ENCODE data around the gene CCL24.
"Not testable (repeated sequence)": the region's sequence is repeated elsewhere in the genome, so short reads cannot be mapped to it uniquely, and the experiment has no call there.

The CCL24 gene

GRCh38 chr7:75820688-75821087 is 7.1 kb upstream of the CCL24 start:
- no peak for DNase-seq (ENCODE audit: extremely low read depth in 1 of 2, low read depth in 1 of 2)

- DNase-seq (ENCODE audit: extremely low read depth in 1 of 2, low read depth in 1 of 2): no peak
These were observed 6.1 kb upstream of the CCL24 start for GRCh38 chr7:75819711-75820110.

GRCh38 chr7:75818472-75818871 is 4.9 kb upstream of the CCL24 start:
- no peak for DNase-seq (ENCODE audit: extremely low read depth in 1 of 2, low read depth in 1 of 2)

DNA sequence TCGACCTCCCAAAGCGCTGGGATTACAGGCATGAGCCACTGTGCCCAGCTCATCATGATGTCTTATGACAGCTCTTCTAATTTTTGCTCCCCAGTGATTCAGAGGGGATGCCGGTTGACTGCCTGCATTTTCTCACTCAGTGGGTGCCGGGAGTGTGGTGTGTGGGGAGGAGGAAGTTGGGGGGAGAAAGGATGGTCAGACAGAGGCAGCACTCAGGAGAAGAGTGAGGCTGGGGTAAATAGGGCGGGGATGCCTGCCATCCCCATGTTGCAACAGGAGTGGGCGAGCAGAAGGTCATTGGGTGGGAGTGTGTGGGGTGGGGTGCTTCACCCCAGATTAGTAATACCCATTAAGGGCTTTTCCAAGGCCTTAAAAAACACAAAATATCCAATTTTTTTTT is 3.5 kb upstream of the CCL24 start:
- DNase-seq (ENCODE audit: extremely low read depth in 1 of 2, low read depth in 1 of 2): no peak

- no peak for DNase-seq (ENCODE audit: extremely low read depth in 1 of 2, low read depth in 1 of 2)
These were observed 1.9 kb upstream of the CCL24 start for GRCh38 chr7:75815418-75816064.

- no peak for DNase-seq (ENCODE audit: extremely low read depth in 1 of 2, low read depth in 1 of 2)
These were observed 871 bp upstream of the CCL24 start for GRCh38 chr7:75814407-75814947.

GRCh38 chr7:75813084-75813483 is 522 bp downstream of the CCL24 start:
- DNase-seq (ENCODE audit: extremely low read depth in 1 of 2, low read depth in 1 of 2): no peak

- no peak for DNase-seq (ENCODE audit: extremely low read depth in 1 of 2, low read depth in 1 of 2)
These were observed 1.5 kb downstream of the CCL24 start for GRCh38 chr7:75811894-75812678.

- DNase-seq (ENCODE audit: extremely low read depth in 1 of 2, low read depth in 1 of 2): no peak
These were observed 4.2 kb downstream of the CCL24 start for GRCh38 chr7:75809396-75809795.

DNA sequence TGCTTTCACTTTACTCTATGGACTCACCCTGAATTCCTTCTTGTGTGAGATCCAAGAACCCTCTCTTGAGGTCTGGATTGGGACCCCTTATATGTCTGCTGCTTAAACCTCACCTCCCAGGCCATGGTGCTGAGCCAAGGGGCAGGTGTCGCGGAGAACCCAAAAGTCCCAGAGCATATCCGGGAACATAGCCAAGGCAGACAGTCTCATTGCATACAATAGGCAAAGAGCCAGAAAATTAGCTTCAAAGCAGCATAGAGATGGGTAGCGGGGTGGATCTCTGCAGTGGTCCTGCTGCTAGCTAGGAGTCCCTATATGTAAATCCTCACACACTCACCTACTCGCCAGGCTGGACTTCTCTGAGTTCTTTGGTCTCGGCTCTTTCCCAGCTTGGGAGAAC is 5.5 kb downstream of the CCL24 start:
- DNase-seq (ENCODE audit: extremely low read depth in 1 of 2, low read depth in 1 of 2): no peak

- DNase-seq (ENCODE audit: extremely low read depth in 1 of 2, low read depth in 1 of 2): no peak
These were observed 6.2 kb downstream of the CCL24 start for GRCh38 chr7:75807452-75807851.

GRCh38 chr7:75806560-75807307 is 6.9 kb downstream of the CCL24 start:
- no peak for DNase-seq (ENCODE audit: extremely low read depth in 1 of 2, low read depth in 1 of 2)

DNA sequence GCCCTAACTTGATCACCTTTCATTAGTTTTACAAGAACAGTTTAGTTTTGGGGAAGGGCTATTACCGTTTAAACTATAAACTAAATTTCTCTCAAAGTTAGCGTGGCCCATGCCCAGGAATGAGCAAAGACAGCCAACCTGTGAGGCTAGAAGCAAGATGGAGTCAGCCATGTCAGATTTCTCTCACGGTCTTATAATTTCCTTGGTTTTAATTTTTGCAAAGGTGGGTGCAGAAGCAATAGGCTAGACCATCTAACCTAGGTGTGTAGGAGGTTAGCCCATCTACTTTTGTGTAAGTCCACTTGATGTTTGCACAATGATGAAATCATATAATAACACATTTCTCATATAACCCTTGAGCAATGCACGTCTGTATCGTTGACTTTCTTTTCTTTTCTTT is 8.9 kb downstream of the CCL24 start:
- DNase-seq (ENCODE audit: extremely low read depth in 1 of 2, low read depth in 1 of 2): no peak

DNA sequence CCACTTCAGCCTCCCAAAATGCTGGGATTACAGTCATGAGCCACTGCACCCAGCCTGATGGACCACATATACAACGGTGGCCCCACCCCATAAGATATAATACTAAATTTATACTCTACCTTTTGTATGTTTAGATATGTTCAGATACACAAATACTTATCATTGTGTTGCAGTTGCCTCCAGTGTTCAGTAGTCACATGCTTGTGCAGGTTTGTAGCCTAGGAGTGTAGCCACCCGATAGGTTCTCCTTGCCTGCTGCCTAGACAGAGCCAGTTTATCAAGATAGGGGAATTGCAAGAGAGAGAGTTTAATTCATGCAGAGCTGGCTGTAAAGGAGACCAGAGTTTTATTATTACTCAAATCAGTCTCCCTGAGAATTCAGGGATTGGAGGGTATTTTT is 9.6 kb downstream of the CCL24 start:
- DNase-seq (ENCODE audit: extremely low read depth in 1 of 2, low read depth in 1 of 2): no peak

GRCh38 chr7:75802552-75802821 is 11.1 kb downstream of the CCL24 start:
- no peak for DNase-seq (ENCODE audit: extremely low read depth in 1 of 2, low read depth in 1 of 2)

- no peak for DNase-seq (ENCODE audit: extremely low read depth in 1 of 2, low read depth in 1 of 2)
These were observed 14.8 kb downstream of the CCL24 start for GRCh38 chr7:75798770-75799169.

GRCh38 chr7:75796420-75796819 is 17.2 kb downstream of the CCL24 start:
- no peak for DNase-seq (ENCODE audit: extremely low read depth in 1 of 2, low read depth in 1 of 2)

DNA sequence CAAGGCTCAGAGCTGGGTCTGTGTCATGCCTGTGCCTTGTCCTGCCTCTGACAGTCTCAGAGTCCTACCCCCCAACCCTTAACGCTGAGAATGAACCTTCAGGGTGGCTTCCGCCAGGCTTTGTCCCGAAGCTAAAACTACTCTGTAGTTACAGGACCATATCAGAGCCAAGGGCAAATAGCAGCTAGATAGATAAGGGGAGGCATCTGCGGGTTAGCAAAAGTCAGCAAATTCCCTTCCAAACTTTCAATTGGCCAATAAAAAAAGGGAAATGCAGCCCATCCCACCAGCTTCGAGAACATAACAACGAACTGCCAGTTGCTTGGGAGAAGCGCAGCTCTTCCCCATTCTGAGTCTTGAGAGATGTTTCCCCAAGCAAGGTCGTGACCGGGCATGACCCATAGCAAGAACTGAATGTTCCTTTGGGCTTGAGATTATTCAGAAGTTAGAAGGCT is 17.7 kb downstream of the CCL24 start:
- no peak for DNase-seq (ENCODE audit: extremely low read depth in 1 of 2, low read depth in 1 of 2)

DNA sequence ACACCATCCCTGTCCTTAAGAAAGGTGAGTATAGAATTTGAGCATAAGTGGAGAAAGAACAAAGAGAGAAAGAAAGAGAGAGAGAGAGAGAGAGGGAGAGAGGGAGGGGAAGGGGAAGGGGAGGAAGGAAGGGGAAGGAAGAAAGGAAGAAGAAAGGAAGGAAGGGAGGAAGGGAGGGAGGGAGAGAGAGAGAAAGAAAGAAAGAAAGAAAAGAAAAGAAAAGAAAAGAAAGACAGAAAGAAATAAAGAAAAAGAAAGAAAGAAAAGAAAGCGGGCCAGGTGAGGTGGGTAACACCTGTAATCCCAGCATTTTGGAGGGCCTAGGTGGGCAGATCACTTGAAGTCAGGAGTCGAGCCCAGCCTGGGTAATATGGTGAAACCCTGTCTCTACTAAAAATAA is 19.9 kb downstream of the CCL24 start:
- no peak for DNase-seq (ENCODE audit: extremely low read depth in 1 of 2, low read depth in 1 of 2)

DNA sequence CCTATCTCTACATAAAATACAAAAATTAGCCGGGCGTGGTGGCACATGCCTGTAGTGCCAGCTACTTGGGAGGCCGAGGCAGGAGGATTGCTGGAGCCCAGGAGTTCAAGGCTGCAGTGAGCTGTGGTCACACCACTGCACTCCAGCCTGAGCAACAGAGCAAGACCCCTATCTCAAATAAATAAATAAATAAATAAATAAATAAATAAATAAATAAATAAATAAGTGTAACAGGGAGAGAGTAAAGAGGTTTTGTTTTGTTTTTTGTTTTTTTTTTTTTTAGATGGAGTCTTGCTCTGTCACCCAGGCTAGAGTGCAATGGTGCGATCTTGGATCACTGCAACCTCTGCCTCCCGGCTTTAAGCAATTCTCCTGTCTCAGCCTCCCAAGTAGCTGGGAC is 21.0 kb downstream of the CCL24 start:
- DNase-seq (ENCODE audit: extremely low read depth in 1 of 2, low read depth in 1 of 2): not testable (repeated sequence)

DNA sequence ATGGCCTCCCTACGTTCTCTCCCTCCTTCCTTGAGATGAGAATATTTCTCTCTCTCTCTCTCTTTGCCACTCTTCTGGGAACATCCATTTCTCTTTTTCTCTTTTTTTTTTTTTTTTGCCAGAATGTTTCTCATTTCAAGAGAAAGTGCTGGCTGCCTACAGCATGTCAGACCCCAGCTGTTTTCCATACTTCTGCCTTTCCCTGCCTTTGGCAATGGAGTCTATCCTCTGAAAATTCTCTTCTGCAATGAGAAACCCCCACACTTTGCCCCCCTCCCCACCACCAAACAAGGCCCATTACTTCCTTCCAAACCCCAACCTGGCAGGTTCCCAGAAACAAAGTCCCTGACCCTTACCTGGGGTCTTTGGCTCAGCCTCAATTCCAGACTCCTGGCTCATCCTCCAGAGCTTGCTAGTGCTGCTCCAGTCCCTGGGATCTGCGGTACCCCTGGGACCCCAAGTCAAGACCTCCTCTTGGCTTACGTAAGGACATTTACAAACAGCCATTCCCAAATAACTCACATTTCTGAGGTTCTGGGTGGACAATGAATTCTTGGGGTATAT is 24.2 kb downstream of the CCL24 start:
- DNase-seq (ENCODE audit: extremely low read depth in 1 of 2, low read depth in 1 of 2): no peak
